Stimulated activated CD8-positive, alpha-beta memory T cell treated with anti-CD3 and anti-CD28 coated beads, Interleukin-2, amount 100 ng/mL, for 48 hours (primary cell): ENCODE results near the gene MEF2B.
"Not testable (repeated sequence)": the region's sequence is repeated elsewhere in the genome, so short reads cannot be mapped to it uniquely, and the experiment has no call there.

Experiments
- DNase-seq, 2 donors: peaks; one replicate each; pipeline ENCODE4 v3.0.0-alpha.2; 2020; ENCODE audit warnings: low read depth in 2 of 2

The MEF2B gene

GRCh38 chr19:19126102-19126501, 44.0 kb downstream of the MEF2B start:
- DNase-seq = no peak

- no peak for DNase-seq
Observed at GRCh38 chr19:19123386-19123785, 46.7 kb downstream of the MEF2B start.

- no peak for DNase-seq
Observed at GRCh38 chr19:19122902-19123301, 47.2 kb downstream of the MEF2B start.

- no peak for DNase-seq
Observed at GRCh38 chr19:19121371-19121770, 48.7 kb downstream of the MEF2B start.

GRCh38 chr19:19120308-19121231, 49.5 kb downstream of the MEF2B start:
- DNase-seq = peak in 1 of 2 donors; percentile 36

GRCh38 chr19:19119325-19120237, 50.5 kb downstream of the MEF2B start:
- DNase-seq = no peak

GRCh38 chr19:19115954-19116353, 54.1 kb downstream of the MEF2B start:
- peak; percentile 41 to 47 for DNase-seq

- no peak for DNase-seq
Observed at GRCh38 chr19:19113040-19113626, 56.9 kb downstream of the MEF2B start.

- DNase-seq = no peak
Observed at GRCh38 chr19:19111967-19112580, 58.0 kb downstream of the MEF2B start.

GRCh38 chr19:19111136-19111835, 58.8 kb downstream of the MEF2B start:
- DNase-seq = no peak

- peak in 1 of 2 donors; percentile 15 for DNase-seq
Observed at GRCh38 chr19:19110410-19111135, 59.5 kb downstream of the MEF2B start.

- no peak for DNase-seq
Observed at GRCh38 chr19:19109601-19110000, 60.5 kb downstream of the MEF2B start.

- no peak for DNase-seq
Observed at GRCh38 chr19:19107654-19108053, 62.4 kb downstream of the MEF2B start.

GRCh38 chr19:19106938-19107337, 63.1 kb downstream of the MEF2B start:
- DNase-seq = not testable (repeated sequence)

GRCh38 chr19:19106056-19106551, 64.0 kb downstream of the MEF2B start:
- DNase-seq = no peak

GRCh38 chr19:19105365-19106055, 64.6 kb downstream of the MEF2B start:
- no peak for DNase-seq

GRCh38 chr19:19103167-19103566, 66.9 kb downstream of the MEF2B start:
- DNase-seq = no peak

- DNase-seq = not testable (repeated sequence)
Observed at GRCh38 chr19:19102566-19102965, 67.5 kb downstream of the MEF2B start.

GRCh38 chr19:19101540-19101939, 68.5 kb downstream of the MEF2B start:
- DNase-seq = no peak
